DOHH2 (cell line): Measurements from ENCODE around the gene SMOC2.

Source experiments
- H3F3A ChIP-seq: fragments of 200-600 bp; sonication (generic), shearing (Covaris generic); 2 replicates; pipeline ENCODE4 v1.6.0; 2016; ENCODE audit warnings: antibody characterized with exemption, mild to moderate bottlenecking; ENCODE audit not compliant: control insufficient read depth, insufficient read depth
- H3K27ac ChIP-seq: fragments of 200-600 bp; sonication (generic); 2 replicates; pipeline ENCODE4 v1.5.1; 2014; ENCODE audit warnings: low read depth, mild to moderate bottlenecking, low read length, moderate library complexity
- H3K27me3 ChIP-seq: fragments of 200-600 bp; sonication (generic); 2 replicates; pipeline ENCODE4 v1.6.1; 2014; ENCODE audit warnings: mild to moderate bottlenecking, low read length, mixed read lengths; ENCODE audit not compliant: control insufficient read depth
- H3K36me3 ChIP-seq: fragments of 200-600 bp; sonication (generic); 2 replicates; pipeline ENCODE4 v1.6.1; 2014; ENCODE audit warnings: mild to moderate bottlenecking, low read length, moderate library complexity, mixed read lengths; ENCODE audit not compliant: control insufficient read depth
- H3K4me1 ChIP-seq: fragments of 200-600 bp; sonication (generic); 2 replicates; pipeline ENCODE4 v1.6.1; 2014; ENCODE audit warnings: mild to moderate bottlenecking, low read length, mixed read lengths; ENCODE audit not compliant: control insufficient read depth
- H3K4me2 ChIP-seq: fragments of 200-600 bp; sonication (generic); 2 replicates; pipeline ENCODE4 v1.6.0; 2014; ENCODE audit warnings: mild to moderate bottlenecking, low read length, moderate library complexity
- H3K4me3 ChIP-seq: fragments of 200-600 bp; sonication (generic); 2 replicates; pipeline ENCODE4 v1.5.1; 2014; ENCODE audit warnings: mild to moderate bottlenecking, low read length, mixed read lengths
- H3K79me2 ChIP-seq: fragments of 200-600 bp; sonication (generic); 2 replicates; pipeline ENCODE4 v1.6.1; 2014; ENCODE audit warnings: mild to moderate bottlenecking, low read length, mixed read lengths; ENCODE audit not compliant: control insufficient read depth
- H3K9me2 ChIP-seq: fragments of 200-600 bp; sonication (generic); replicated peaks from 2 replicates; pipeline ENCODE4 v1.6.1; 2014; ENCODE audit warnings: mild to moderate bottlenecking, low read length, mixed read lengths; ENCODE audit not compliant: control insufficient read depth
- H3K9me3 ChIP-seq: fragments of 200-600 bp; sonication (generic); 2 replicates; pipeline ENCODE4 v1.6.1; 2014; ENCODE audit warnings: antibody characterized with exemption, low read length, mixed read lengths; ENCODE audit not compliant: control insufficient read depth, insufficient read depth
- H4K20me1 ChIP-seq: fragments of 200-600 bp; sonication (generic); 2 replicates; pipeline ENCODE4 v1.6.0; 2014; ENCODE audit warnings: low read depth, mild to moderate bottlenecking, antibody characterized with exemption, low read length, moderate library complexity; ENCODE audit not compliant: control insufficient read depth, insufficient read depth
- EZH2phosphoT487 ChIP-seq: fragments of 200-600 bp; sonication (generic); IDR thresholded peaks from 2 replicates; pipeline ENCODE4 v1.6.1; 2017; ENCODE audit warnings: borderline replicate concordance, mild to moderate bottlenecking, antibody characterized with exemption, low read length, moderate library complexity, mixed read lengths
- TF ChIP-seq, protein P1 (sequence below): fragments of 200-600 bp; sonication (generic); IDR thresholded peaks from one replicate; pipeline ENCODE4 v1.5.1; 2014; ENCODE audit warnings: antibody characterized with exemption, mild to moderate bottlenecking, low read depth, low read length; ENCODE audit not compliant: poor library complexity, severe bottlenecking

The SMOC2 gene

DNA sequence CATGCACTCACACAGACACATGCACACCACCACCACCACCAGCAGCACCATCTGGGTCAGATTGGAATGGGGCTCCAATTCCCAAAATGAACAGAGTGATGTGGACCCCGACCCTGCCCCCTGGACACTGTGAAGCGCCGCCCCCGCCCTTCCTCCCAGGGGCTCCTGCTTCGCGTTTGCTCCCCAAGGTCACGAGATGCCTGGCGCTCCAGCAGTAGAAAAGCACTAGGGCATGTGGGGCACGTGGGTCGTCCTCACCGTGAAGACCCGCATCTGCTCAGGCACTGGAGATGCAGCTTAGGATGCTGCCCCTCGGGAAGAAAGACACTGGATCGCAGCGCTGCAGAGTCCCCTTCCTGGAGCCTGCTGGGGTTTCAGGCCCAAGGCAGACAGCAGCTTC is 184.0 kb downstream of the SMOC2 start:
- H3K9me3 ChIP-seq: peaks cover 22% of the 10 kb centered on the region
- no peaks in the 10 kb centered on the region for H3K9me2 ChIP-seq

DNA sequence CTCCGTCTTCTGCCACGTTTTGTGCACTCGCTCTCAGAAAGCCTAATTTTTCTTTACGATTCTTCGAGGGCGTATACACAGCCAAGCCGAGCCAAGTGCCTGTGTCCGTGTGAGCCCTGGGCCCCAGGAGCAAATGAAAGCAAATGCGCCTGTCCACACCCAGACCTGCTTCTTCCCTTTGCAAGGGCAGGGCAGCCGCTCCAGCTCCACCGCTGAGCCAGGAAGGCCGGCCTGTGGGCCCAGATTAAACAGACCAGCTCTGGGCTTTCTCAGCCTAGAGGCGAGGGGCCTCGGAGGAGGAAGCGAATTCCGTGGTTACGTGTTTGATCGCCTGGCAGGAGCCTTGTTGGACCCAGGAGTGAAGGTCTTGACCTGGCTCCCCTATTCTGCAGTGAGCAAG is 184.6 kb downstream of the SMOC2 start:
- no peak overlapping the region for H3K4me3 ChIP-seq
- H3F3A ChIP-seq: no peaks in the 10 kb centered on the region
- H3K9me3 ChIP-seq: peaks cover 21% of the 10 kb centered on the region
- H3K9me2 ChIP-seq: no peaks in the 10 kb centered on the region
- no peaks in the 10 kb centered on the region for H3K36me3 ChIP-seq
- H4K20me1 ChIP-seq: no peaks in the 10 kb centered on the region
- no peak overlapping the region for H3K4me2 ChIP-seq
- no peaks in the 10 kb centered on the region for H3K27me3 ChIP-seq
- H3K79me2 ChIP-seq: no peaks in the 10 kb centered on the region
- H3K27ac ChIP-seq: no peak overlapping the region
- no peak for TF ChIP-seq EZH2phosphoT487
- TF ChIP-seq, protein P1, sequence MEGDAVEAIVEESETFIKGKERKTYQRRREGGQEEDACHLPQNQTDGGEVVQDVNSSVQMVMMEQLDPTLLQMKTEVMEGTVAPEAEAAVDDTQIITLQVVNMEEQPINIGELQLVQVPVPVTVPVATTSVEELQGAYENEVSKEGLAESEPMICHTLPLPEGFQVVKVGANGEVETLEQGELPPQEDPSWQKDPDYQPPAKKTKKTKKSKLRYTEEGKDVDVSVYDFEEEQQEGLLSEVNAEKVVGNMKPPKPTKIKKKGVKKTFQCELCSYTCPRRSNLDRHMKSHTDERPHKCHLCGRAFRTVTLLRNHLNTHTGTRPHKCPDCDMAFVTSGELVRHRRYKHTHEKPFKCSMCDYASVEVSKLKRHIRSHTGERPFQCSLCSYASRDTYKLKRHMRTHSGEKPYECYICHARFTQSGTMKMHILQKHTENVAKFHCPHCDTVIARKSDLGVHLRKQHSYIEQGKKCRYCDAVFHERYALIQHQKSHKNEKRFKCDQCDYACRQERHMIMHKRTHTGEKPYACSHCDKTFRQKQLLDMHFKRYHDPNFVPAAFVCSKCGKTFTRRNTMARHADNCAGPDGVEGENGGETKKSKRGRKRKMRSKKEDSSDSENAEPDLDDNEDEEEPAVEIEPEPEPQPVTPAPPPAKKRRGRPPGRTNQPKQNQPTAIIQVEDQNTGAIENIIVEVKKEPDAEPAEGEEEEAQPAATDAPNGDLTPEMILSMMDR: no peak
- H3K4me1 ChIP-seq: no peaks in the 10 kb centered on the region

More for the DNA sequence above, 184.0 kb downstream of the SMOC2 start:
- Histone ChIP-seq H3K27me3 (no peaks in the 10 kb centered on the region), H3K27ac (no peak overlapping the region), H3K4me3 (no peak overlapping the region), H3F3A (no peaks in the 10 kb centered on the region), H3K4me1 (no peaks in the 10 kb centered on the region), H3K4me2 (no peak overlapping the region), H4K20me1 (no peaks in the 10 kb centered on the region), H3K36me3 (no peaks in the 10 kb centered on the region), H3K79me2 (no peaks in the 10 kb centered on the region)
- TF ChIP-seq, protein P1: no peak
- no peak for TF ChIP-seq EZH2phosphoT487

DNA sequence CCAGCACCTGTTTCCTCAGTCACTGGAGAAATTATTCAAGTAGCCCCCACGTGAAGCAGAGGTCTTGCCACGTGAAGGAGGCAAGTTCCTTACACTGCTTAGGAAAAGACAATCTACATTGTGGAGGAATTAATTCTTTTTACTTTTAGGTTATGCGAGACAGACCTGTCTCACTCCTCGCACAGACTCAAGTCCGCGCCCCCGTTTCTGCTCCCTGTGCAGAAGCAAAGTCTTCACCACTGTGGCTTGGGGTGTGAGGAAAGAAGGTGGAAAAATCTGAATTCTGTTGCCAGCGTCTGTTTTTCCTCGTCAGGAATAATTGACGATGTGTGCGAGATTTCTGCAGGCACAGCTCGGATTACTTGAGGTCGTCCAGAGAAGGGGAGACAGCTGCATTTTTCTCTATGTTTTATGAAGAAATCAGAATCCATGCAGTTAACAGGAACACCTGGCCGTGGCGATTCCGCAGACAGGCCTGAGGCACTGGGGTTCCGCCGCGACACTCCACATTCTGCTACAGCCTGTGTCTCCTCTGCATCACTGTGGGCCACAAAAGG is 185.1 kb downstream of the SMOC2 start:
- H4K20me1 ChIP-seq: no peaks in the 10 kb centered on the region
- no peak overlapping the region for H3K27ac ChIP-seq
- peaks cover 21% of the 10 kb centered on the region for H3K9me3 ChIP-seq
- no peaks in the 10 kb centered on the region for H3F3A ChIP-seq
- no peaks in the 10 kb centered on the region for H3K4me1 ChIP-seq
- no peaks in the 10 kb centered on the region for H3K79me2 ChIP-seq
- H3K4me3 ChIP-seq: no peak overlapping the region
- H3K27me3 ChIP-seq: no peaks in the 10 kb centered on the region
- no peaks in the 10 kb centered on the region for H3K9me2 ChIP-seq
- no peak overlapping the region for H3K4me2 ChIP-seq
- no peak for TF ChIP-seq EZH2phosphoT487
- TF ChIP-seq, protein P1: no peak
- H3K36me3 ChIP-seq: no peaks in the 10 kb centered on the region
